Erythroblast (primary cell): ENCODE data around the gene ABHD4.

Experiments used
- GATA1 ChIP-seq: IDR thresholded peaks from 2 replicates; pipeline ENCODE4 v1.6.1; 2011; ENCODE audit warnings: low read depth, mild to moderate bottlenecking, control low read depth, low read length, moderate library complexity
- POLR2A ChIP-seq: IDR thresholded peaks from 2 replicates; pipeline ENCODE4 v1.6.1; 2011; ENCODE audit warnings: mild to moderate bottlenecking, low read length

- TF ChIP-seq POLR2A (no peak), GATA1 (no peak)
Observed at GRCh38 chr14:22596354-22596879, 1.7 kb upstream of the ABHD4 start.
